Measurements from ENCODE around the gene MED13. TPM values are rescaled to one million over a fixed set of nuclear protein-coding genes. Genes with fewer than 3 reads are reported as not detected.

MED13 gene
- total RNA-seq, 6 experiments from 2014 or later = 29.0 to 40.5 (median 33.6) TPM

GRCh38 chr17:62109378-62109902, 44.4 kb upstream of the MED13 start:
- DNase-seq = peak; percentile 75
- H3K36me3 Mint-ChIP-seq (ENCODE audit: low read depth) = no peaks in the 10 kb centered on the region
- H3K4me3 Mint-ChIP-seq = no peak overlapping the region
- TF ChIP-seq, protein P1, sequence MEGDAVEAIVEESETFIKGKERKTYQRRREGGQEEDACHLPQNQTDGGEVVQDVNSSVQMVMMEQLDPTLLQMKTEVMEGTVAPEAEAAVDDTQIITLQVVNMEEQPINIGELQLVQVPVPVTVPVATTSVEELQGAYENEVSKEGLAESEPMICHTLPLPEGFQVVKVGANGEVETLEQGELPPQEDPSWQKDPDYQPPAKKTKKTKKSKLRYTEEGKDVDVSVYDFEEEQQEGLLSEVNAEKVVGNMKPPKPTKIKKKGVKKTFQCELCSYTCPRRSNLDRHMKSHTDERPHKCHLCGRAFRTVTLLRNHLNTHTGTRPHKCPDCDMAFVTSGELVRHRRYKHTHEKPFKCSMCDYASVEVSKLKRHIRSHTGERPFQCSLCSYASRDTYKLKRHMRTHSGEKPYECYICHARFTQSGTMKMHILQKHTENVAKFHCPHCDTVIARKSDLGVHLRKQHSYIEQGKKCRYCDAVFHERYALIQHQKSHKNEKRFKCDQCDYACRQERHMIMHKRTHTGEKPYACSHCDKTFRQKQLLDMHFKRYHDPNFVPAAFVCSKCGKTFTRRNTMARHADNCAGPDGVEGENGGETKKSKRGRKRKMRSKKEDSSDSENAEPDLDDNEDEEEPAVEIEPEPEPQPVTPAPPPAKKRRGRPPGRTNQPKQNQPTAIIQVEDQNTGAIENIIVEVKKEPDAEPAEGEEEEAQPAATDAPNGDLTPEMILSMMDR (IDR thresholded peaks at IDR 0.05) = peak; percentile 85
- H3K27ac Mint-ChIP-seq = no peak overlapping the region
- no peaks in the 10 kb centered on the region for H3K9me3 Mint-ChIP-seq
- H3K27me3 Mint-ChIP-seq (ENCODE audit: insufficient read depth) = peaks cover 34% of the 10 kb centered on the region
- H3K4me1 Mint-ChIP-seq (ENCODE audit: low read depth) = peaks cover 7% of the 10 kb centered on the region; the same call in 1 of the 2 replicates

DNA sequence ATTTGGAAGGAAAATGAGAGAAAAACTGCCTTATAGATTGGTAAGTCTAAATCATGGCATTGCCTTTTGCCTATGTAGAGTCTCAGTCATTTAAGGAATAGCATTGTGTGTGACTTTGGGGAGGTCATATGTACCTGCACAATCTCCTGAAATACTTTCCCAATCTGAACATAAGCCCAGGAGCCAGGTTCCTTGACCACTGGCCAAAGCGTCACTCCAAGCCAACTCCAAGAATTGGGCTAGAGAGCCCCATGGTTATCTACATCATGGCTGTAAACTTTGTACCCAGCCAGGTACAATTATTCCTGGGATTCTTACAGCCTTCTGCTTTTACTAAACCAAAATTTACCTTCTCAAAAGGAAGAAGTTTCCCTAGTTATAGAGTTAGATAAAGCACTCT, 40.8 kb upstream of the MED13 start:
- TF ChIP-seq, protein P1 (IDR thresholded peaks at IDR 0.05) = no peak

GRCh38 chr17:62105357-62105756, 40.3 kb upstream of the MED13 start:
- H3K27ac Mint-ChIP-seq = no peak overlapping the region
- TF ChIP-seq, protein P1 (IDR thresholded peaks at IDR 0.05) = no peak
- no peak overlapping the region for H3K4me3 Mint-ChIP-seq
- H3K9me3 Mint-ChIP-seq = no peaks in the 10 kb centered on the region
- H3K27me3 Mint-ChIP-seq (ENCODE audit: insufficient read depth) = peaks cover 35% of the 10 kb centered on the region
- H3K4me1 Mint-ChIP-seq (ENCODE audit: low read depth) = no peaks in the 10 kb centered on the region; the same call in 1 of the 2 replicates
- no peaks in the 10 kb centered on the region for H3K36me3 Mint-ChIP-seq (ENCODE audit: low read depth)
- no peak for DNase-seq

More for the DNA sequence above, 40.8 kb upstream of the MED13 start:
- no peak for DNase-seq
- Mint-ChIP-seq H3K4me3 (no peak overlapping the region), H3K27me3 (ENCODE audit: insufficient read depth) (peaks cover 32% of the 10 kb centered on the region), H3K4me1 (ENCODE audit: low read depth) (peaks cover 3% of the 10 kb centered on the region; the same call in 1 of the 2 replicates), H3K36me3 (ENCODE audit: low read depth) (no peaks in the 10 kb centered on the region), H3K9me3 (no peaks in the 10 kb centered on the region), H3K27ac (no peak overlapping the region)

GRCh38 chr17:62101515-62101914, 36.4 kb upstream of the MED13 start:
- Mint-ChIP-seq H3K4me3 (no peak overlapping the region), H3K27me3 (ENCODE audit: insufficient read depth) (peaks cover 29% of the 10 kb centered on the region), H3K4me1 (ENCODE audit: low read depth) (no peaks in the 10 kb centered on the region), H3K9me3 (no peaks in the 10 kb centered on the region), H3K36me3 (ENCODE audit: low read depth) (no peaks in the 10 kb centered on the region), H3K27ac (no peak overlapping the region)
- DNase-seq = no peak
- TF ChIP-seq, protein P1 (IDR thresholded peaks at IDR 0.05) = no peak

DNA sequence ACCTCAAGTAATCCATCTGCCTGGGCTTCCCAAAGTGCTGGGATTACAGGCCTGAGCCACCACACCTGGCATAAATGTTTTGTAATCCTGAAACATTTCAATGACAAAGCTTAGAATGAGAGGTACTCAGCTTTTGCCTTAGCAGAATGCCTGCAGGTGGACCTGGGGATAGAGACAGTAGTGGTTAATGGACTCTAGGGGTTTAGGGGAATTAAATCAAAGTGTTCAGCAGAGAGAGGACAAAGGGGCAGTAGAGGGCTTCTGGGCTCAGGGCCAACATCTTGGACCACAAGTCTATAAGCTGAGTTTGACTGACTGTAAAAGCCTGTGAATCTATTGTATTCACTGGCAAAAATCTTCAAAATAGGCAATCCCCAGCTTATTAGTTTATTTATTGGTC, 36.0 kb upstream of the MED13 start:
- no peak for DNase-seq
- peaks cover 4% of the 10 kb centered on the region; the same call in 1 of the 2 replicates for H3K4me1 Mint-ChIP-seq (ENCODE audit: low read depth)
- H3K27me3 Mint-ChIP-seq (ENCODE audit: insufficient read depth) = peaks cover 29% of the 10 kb centered on the region
- no peak overlapping the region for H3K27ac Mint-ChIP-seq
- TF ChIP-seq, protein P1 (IDR thresholded peaks at IDR 0.05) = no peak
- no peaks in the 10 kb centered on the region for H3K36me3 Mint-ChIP-seq (ENCODE audit: low read depth)
- no peak overlapping the region for H3K4me3 Mint-ChIP-seq
- H3K9me3 Mint-ChIP-seq = no peaks in the 10 kb centered on the region
